BJ (cell line): Measurements from ENCODE around the gene NOS1AP. TPM values are rescaled to one million over a fixed set of nuclear protein-coding genes. Genes with fewer than 3 reads are reported as not detected.
A peak's percentile ranks its signal among the peaks of the same experiment; 100 is the strongest.

Experiments used
- CTCF ChIA-PET: fragments of 350-600 bp; formaldehyde crosslinking; extraction: SDS; loops from one replicate; lab custom pipeline; 2021; ENCODE audit warnings: antibody characterized with exemption, inconsistent platforms; lab: Yijun Ruan, JAX
- POLR2A ChIA-PET: fragments of 300-600 bp; sonication (Branson Sonifier 250); formaldehyde crosslinking; extraction: SDS; loops from one replicate; lab custom pipeline; 2021; ENCODE audit warnings: antibody characterized with exemption; lab: Charles Lee
- DNase-seq: peaks from one replicate; pipeline ENCODE4 v3.0.0-alpha.2; 2011; ENCODE audit warnings: low read depth
- H3K27me3 ChIP-seq: 2 replicates; pipeline ENCODE4 v1.6.0; 2011; ENCODE audit warnings: low read length; ENCODE audit not compliant: control insufficient read depth, insufficient read depth
- H3K36me3 ChIP-seq: 2 replicates; pipeline ENCODE4 v1.5.1; 2011; ENCODE audit warnings: low read length; ENCODE audit not compliant: control insufficient read depth, insufficient read depth
- H3K4me3 ChIP-seq: 2 replicates; pipeline ENCODE4 v1.5.1; 2011; ENCODE audit warnings: low read depth, mild to moderate bottlenecking, control low read depth, low read length
- CTCF ChIP-seq: IDR thresholded peaks from 2 replicates; pipeline ENCODE4 v1.5.1; 2011; ENCODE audit warnings: low read depth, mild to moderate bottlenecking, control low read depth, inconsistent platforms, low read length, moderate library complexity; ENCODE audit not compliant: insufficient read depth
- polyA plus RNA-seq: library from polyadenylated mRNA; depleted of rRNA; stranded (reverse); fragments of >200 nt; gene quantifications from 2 replicates; pipeline ENCODE4 v1.2.3, GENCODE V29; 2011

The NOS1AP gene
- polyA plus RNA-seq, 1 experiment: 0.50 TPM

- CTCF ChIA-PET: no interaction called here
- no peaks in the 10 kb centered on the region for H3K36me3 ChIP-seq
- POLR2A ChIA-PET: no interaction called here
- TF ChIP-seq CTCF: no peak
- H3K27me3 ChIP-seq: no peaks in the 10 kb centered on the region
- no peak overlapping the region for H3K4me3 ChIP-seq
- no peak for DNase-seq
These were observed 23.6 kb downstream of the NOS1AP start for GRCh38 chr1:162093095-162093494.

- Histone ChIP-seq H3K36me3 (no peaks in the 10 kb centered on the region), H3K27me3 (no peaks in the 10 kb centered on the region), H3K4me3 (no peak overlapping the region)
- no peak for TF ChIP-seq CTCF
- POLR2A ChIA-PET: interaction anchor here (0.6 kb wide), 1 partner anchor 566 kb away, joined by 3 read pairs; no protein-coding TSS in a partner anchor
- CTCF ChIA-PET: interaction anchor here (0.8 to 0.9 kb wide), 2 partner anchors 8 to 10 kb away, joined by 3 to 4 read pairs; no protein-coding TSS in a partner anchor
- DNase-seq: peak; percentile 19
These were observed 24.8 kb downstream of the NOS1AP start for GRCh38 chr1:162094271-162094670.

GRCh38 chr1:162094723-162095122, 25.2 kb downstream of the NOS1AP start:
- no peak overlapping the region for H3K4me3 ChIP-seq
- no peaks in the 10 kb centered on the region for H3K36me3 ChIP-seq
- no peak for DNase-seq
- ChIA-PET POLR2A (interaction anchor here (0.6 kb wide), 1 partner anchor 565 kb away, joined by 3 read pairs; no protein-coding TSS in a partner anchor), CTCF (interaction anchor here (0.8 to 0.9 kb wide), 2 partner anchors 9 to 10 kb away, joined by 3 to 4 read pairs; no protein-coding TSS in a partner anchor)
- H3K27me3 ChIP-seq: no peaks in the 10 kb centered on the region
- TF ChIP-seq CTCF: no peak

GRCh38 chr1:162107911-162108310, 38.4 kb downstream of the NOS1AP start:
- no peak for DNase-seq
- CTCF ChIA-PET: no interaction called here
- Histone ChIP-seq H3K4me3 (no peak overlapping the region), H3K27me3 (peaks cover 3% of the 10 kb centered on the region; the same call in 1 of the 2 replicates), H3K36me3 (no peaks in the 10 kb centered on the region)
- no peak for TF ChIP-seq CTCF
- POLR2A ChIA-PET: no interaction called here

- TF ChIP-seq CTCF: no peak
- POLR2A ChIA-PET: no interaction called here
- no peak for DNase-seq
These were observed 38.9 kb downstream of the NOS1AP start for GRCh38 chr1:162108426-162108825.

More at GRCh38 chr1:162108426-162108825, 38.9 kb downstream of the NOS1AP start:
- H3K36me3 ChIP-seq: no peaks in the 10 kb centered on the region
- H3K4me3 ChIP-seq: no peak overlapping the region
- CTCF ChIA-PET: no interaction called here
- H3K27me3 ChIP-seq: peaks cover 3% of the 10 kb centered on the region; the same call in 1 of the 2 replicates
